Measurements from ENCODE around the gene GPT2. TPM values are rescaled to one million over a fixed set of nuclear protein-coding genes. Genes with fewer than 3 reads are reported as not detected.

The GPT2 gene
- total and polyA plus RNA-seq, 2 donors (not counting 3 experiments of a cell fraction or from before 2014, with no cell fraction given), result 10.8 to 17.9 TPM

DNA sequence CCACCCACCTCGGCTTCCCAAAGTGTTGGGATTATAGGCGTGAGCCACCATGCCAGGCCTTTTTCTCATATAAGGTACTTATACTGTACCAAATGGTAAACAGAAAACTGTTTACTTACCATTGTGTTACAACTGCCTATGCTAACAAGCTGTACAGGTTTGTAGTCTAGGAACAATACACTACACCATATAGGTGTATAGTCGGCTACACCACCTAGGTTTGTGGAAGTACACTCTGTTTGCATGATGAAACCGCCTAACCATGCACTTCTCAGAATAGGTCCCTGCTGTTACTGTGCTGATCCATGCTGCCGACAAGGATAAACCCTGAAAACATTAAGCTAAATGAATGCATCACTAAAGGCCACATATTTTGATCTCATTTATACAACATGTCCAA is 70.4 kb downstream of the GPT2 start:
- Histone ChIP-seq H3K27ac (ENCODE audit: insufficient read depth, low read depth, low read length) (no peak overlapping the region), H3K4me2 (ENCODE audit: insufficient read depth, low read length) (no peak overlapping the region), H3K4me1 (ENCODE audit: control insufficient read depth, extremely low read depth, insufficient read depth, low read length) (no peaks in the 10 kb centered on the region), H3K79me2 (ENCODE audit: control insufficient read depth, insufficient read depth, low read length) (peaks cover 2% of the 10 kb centered on the region), H3K4me3 (replicated peaks in 1 of 3; ENCODE audit: insufficient read depth in 1 of 3, low read depth in 1 of 3, low read length in 3 of 3) (no peak overlapping the region), H4K20me1 (replicated peaks; ENCODE audit: control insufficient read depth, extremely low read depth, insufficient read depth, low read length) (no peaks in the 10 kb centered on the region), H3K36me3 (ENCODE audit: control insufficient read depth in 2 of 2, extremely low read depth in 1 of 2, insufficient read depth in 2 of 2, low read length in 2 of 2) (peaks cover 10 to 20% of the 10 kb centered on the region in 2 experiments), H3K9me1 (replicated peaks; ENCODE audit: control insufficient read depth, extremely low read depth, insufficient read depth, low read length) (no peaks in the 10 kb centered on the region), H3K9me3 (replicated peaks; ENCODE audit: control insufficient read depth, insufficient read depth, low read length) (no peaks in the 10 kb centered on the region), H3K27me3 (ENCODE audit: control insufficient read depth in 2 of 2, insufficient read depth in 2 of 2, low read length in 2 of 2) (no peaks in the 10 kb centered on the region), H2AFZ (ENCODE audit: low read depth, low read length) (no peak overlapping the region), H3K9ac (replicated peaks; ENCODE audit: extremely low read depth, insufficient read depth, low read length) (no peak overlapping the region)
- intact Hi-C loops (cut with micrococcal nuclease), result no loop called here
- POLR2A ChIA-PET, result interaction anchor here (0.6 kb wide), 1 partner anchor 137 kb away, joined by 6 read pairs; no protein-coding TSS in a partner anchor
- FAIRE-seq (no peak), DNase-seq (ENCODE audit: low read depth, low spot score) (no peak)
- BruUV-seq (replicated peaks), result no TSS peak
- dilution Hi-C loops (cut with MboI; ENCODE audit: extremely low pct_ligation_motif_present, low sequenced_read_pairs), result no loop called here
- CTCF ChIA-PET, result no interaction called here
- TF ChIP-seq POLR2AphosphoS5 (IDR thresholded peaks at IDR 0.05; ENCODE audit: insufficient read depth, low read depth, low read length) (no peak), MYC (IDR thresholded peaks at IDR 0.05; ENCODE audit: low read depth, low read length) (no peak), MAX (IDR thresholded peaks at IDR 0.05; ENCODE audit: insufficient read depth, insufficient read length) (no peak), EZH2 (IDR thresholded peaks at IDR 0.05; ENCODE audit: borderline replicate concordance, low read depth, low read length, severe bottlenecking) (no peak), GATA2 (IDR thresholded peaks at IDR 0.05; ENCODE audit: insufficient read depth, insufficient read length, low read depth, low read length) (no peak)

- Histone ChIP-seq H3K27me3 (ENCODE audit: control insufficient read depth in 2 of 2, insufficient read depth in 2 of 2, low read length in 2 of 2) (no peaks in the 10 kb centered on the region), H3K4me2 (ENCODE audit: insufficient read depth, low read length) (no peak overlapping the region), H3K79me2 (ENCODE audit: control insufficient read depth, insufficient read depth, low read length) (peaks cover 25% of the 10 kb centered on the region), H3K9me3 (replicated peaks; ENCODE audit: control insufficient read depth, insufficient read depth, low read length) (no peaks in the 10 kb centered on the region), H3K4me3 (replicated peaks in 1 of 3; ENCODE audit: insufficient read depth in 1 of 3, low read depth in 1 of 3, low read length in 3 of 3) (no peak overlapping the region), H3K27ac (ENCODE audit: insufficient read depth, low read depth, low read length) (no peak overlapping the region), H2AFZ (ENCODE audit: low read depth, low read length) (no peak overlapping the region), H3K36me3 (ENCODE audit: control insufficient read depth in 2 of 2, extremely low read depth in 1 of 2, insufficient read depth in 2 of 2, low read length in 2 of 2) (peaks cover 26 to 40% of the 10 kb centered on the region in 2 experiments), H3K4me1 (ENCODE audit: control insufficient read depth, extremely low read depth, insufficient read depth, low read length) (no peaks in the 10 kb centered on the region), H3K9me1 (replicated peaks; ENCODE audit: control insufficient read depth, extremely low read depth, insufficient read depth, low read length) (no peaks in the 10 kb centered on the region), H4K20me1 (replicated peaks; ENCODE audit: control insufficient read depth, extremely low read depth, insufficient read depth, low read length) (no peaks in the 10 kb centered on the region), H3K9ac (replicated peaks; ENCODE audit: extremely low read depth, insufficient read depth, low read length) (no peak overlapping the region)
- dilution Hi-C loops (cut with MboI; ENCODE audit: extremely low pct_ligation_motif_present, low sequenced_read_pairs), result no loop called here
- CTCF ChIA-PET, result interaction anchor here (1.3 to 2.2 kb wide), 2 partner anchors 14 to 1203 kb away, joined by 5 to 7 read pairs; no protein-coding TSS in a partner anchor
- BruUV-seq (replicated peaks), result no TSS peak
- TF ChIP-seq, protein P1, sequence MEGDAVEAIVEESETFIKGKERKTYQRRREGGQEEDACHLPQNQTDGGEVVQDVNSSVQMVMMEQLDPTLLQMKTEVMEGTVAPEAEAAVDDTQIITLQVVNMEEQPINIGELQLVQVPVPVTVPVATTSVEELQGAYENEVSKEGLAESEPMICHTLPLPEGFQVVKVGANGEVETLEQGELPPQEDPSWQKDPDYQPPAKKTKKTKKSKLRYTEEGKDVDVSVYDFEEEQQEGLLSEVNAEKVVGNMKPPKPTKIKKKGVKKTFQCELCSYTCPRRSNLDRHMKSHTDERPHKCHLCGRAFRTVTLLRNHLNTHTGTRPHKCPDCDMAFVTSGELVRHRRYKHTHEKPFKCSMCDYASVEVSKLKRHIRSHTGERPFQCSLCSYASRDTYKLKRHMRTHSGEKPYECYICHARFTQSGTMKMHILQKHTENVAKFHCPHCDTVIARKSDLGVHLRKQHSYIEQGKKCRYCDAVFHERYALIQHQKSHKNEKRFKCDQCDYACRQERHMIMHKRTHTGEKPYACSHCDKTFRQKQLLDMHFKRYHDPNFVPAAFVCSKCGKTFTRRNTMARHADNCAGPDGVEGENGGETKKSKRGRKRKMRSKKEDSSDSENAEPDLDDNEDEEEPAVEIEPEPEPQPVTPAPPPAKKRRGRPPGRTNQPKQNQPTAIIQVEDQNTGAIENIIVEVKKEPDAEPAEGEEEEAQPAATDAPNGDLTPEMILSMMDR (IDR thresholded peaks at IDR 0.05; ENCODE audit: extremely low read depth in 1 of 2, insufficient read depth in 1 of 2, low read depth in 1 of 2, low read length in 2 of 2), result no peak
- no peak for TF ChIP-seq FOS (IDR thresholded peaks at IDR 0.05; ENCODE audit: borderline replicate concordance, insufficient read depth, low read length)
- TF ChIP-seq POLR2A (IDR thresholded peaks at IDR 0.05; ENCODE audit: low read depth, low read length), result no peak
- TF ChIP-seq GATA2 (IDR thresholded peaks at IDR 0.05; ENCODE audit: insufficient read depth, insufficient read length, low read depth, low read length), result no peak
- TF ChIP-seq POLR2AphosphoS5 (IDR thresholded peaks at IDR 0.05; ENCODE audit: insufficient read depth, low read depth, low read length), result no peak
- no peak for TF ChIP-seq MYC (IDR thresholded peaks at IDR 0.05; ENCODE audit: low read depth, low read length)
- TF ChIP-seq MAX (IDR thresholded peaks at IDR 0.05; ENCODE audit: insufficient read depth, insufficient read length), result no peak
- no peak for TF ChIP-seq EZH2 (IDR thresholded peaks at IDR 0.05; ENCODE audit: borderline replicate concordance, low read depth, low read length, severe bottlenecking)
- TF ChIP-seq JUN (IDR thresholded peaks at IDR 0.05; ENCODE audit: borderline replicate concordance, insufficient read depth, insufficient read length, low read depth), result no peak
- POLR2A ChIA-PET, result no interaction called here
- DNase-seq (ENCODE audit: low read depth, low spot score), result no peak
- FAIRE-seq, result no peak
- intact Hi-C loops (cut with micrococcal nuclease), result no loop called here
These were observed 77.5 kb downstream of the GPT2 start for GRCh38 chr16:46961373-46962353.

All from endothelial cell of umbilical vein (primary cell).